Measurements from ENCODE around the gene HCRTR1.

Gene HCRTR1

GRCh38 chr1:31600641-31601040, 16.8 kb upstream of the HCRTR1 start:
- DNase-seq = no peak

- no peak for DNase-seq
Observed at GRCh38 chr1:31602081-31602480, 15.4 kb upstream of the HCRTR1 start.

GRCh38 chr1:31605908-31606427, 11.5 kb upstream of the HCRTR1 start:
- DNase-seq = no peak

GRCh38 chr1:31607360-31607759, 10.1 kb upstream of the HCRTR1 start:
- no peak for DNase-seq

GRCh38 chr1:31609514-31610118, 7.9 kb upstream of the HCRTR1 start:
- DNase-seq = no peak

GRCh38 chr1:31614414-31615005, 3.0 kb upstream of the HCRTR1 start:
- no peak for DNase-seq

GRCh38 chr1:31615414-31615813, 2.1 kb upstream of the HCRTR1 start:
- DNase-seq = no peak

GRCh38 chr1:31615939-31616338, 1.6 kb upstream of the HCRTR1 start:
- no peak for DNase-seq

- peak in 1 of 2 experiments; percentile 7 for DNase-seq
Observed at GRCh38 chr1:31617916-31618746, 642 bp downstream of the HCRTR1 start.

GRCh38 chr1:31618916-31619846, 1.7 kb downstream of the HCRTR1 start:
- DNase-seq = no peak

GRCh38 chr1:31620631-31621497, 3.4 kb downstream of the HCRTR1 start:
- no peak for DNase-seq

GRCh38 chr1:31621498-31621820, 4.0 kb downstream of the HCRTR1 start:
- no peak for DNase-seq

- no peak for DNase-seq
Observed at GRCh38 chr1:31621847-31622730, 4.6 kb downstream of the HCRTR1 start.

GRCh38 chr1:31623365-31623764, 5.9 kb downstream of the HCRTR1 start:
- DNase-seq = no peak

- no peak for DNase-seq
Observed at GRCh38 chr1:31624309-31624708, 6.8 kb downstream of the HCRTR1 start.

GRCh38 chr1:31624731-31625514, 7.4 kb downstream of the HCRTR1 start:
- no peak for DNase-seq

GRCh38 chr1:31625561-31626222, 8.2 kb downstream of the HCRTR1 start:
- DNase-seq = no peak

- no peak for DNase-seq
Observed at GRCh38 chr1:31626223-31627207, 9.0 kb downstream of the HCRTR1 start.

Data from AML-193 (cell line).